KBM-7 (cell line): ENCODE results near the gene FIGN.

ENCODE experiments used
- DNase-seq: peaks from one replicate; pipeline ENCODE4 v3.0.0-alpha.2; 2015
- in situ Hi-C: fragments of 300-500 bp; cut with MboI; formaldehyde crosslinking; loops from 2 replicates; pipeline ENCODE4 v1.14.3; 2020; ENCODE audit warnings: low sequenced_read_pairs, low pct_unique_long_range_greater_than_20kb, mixed read lengths

The FIGN gene

DNA sequence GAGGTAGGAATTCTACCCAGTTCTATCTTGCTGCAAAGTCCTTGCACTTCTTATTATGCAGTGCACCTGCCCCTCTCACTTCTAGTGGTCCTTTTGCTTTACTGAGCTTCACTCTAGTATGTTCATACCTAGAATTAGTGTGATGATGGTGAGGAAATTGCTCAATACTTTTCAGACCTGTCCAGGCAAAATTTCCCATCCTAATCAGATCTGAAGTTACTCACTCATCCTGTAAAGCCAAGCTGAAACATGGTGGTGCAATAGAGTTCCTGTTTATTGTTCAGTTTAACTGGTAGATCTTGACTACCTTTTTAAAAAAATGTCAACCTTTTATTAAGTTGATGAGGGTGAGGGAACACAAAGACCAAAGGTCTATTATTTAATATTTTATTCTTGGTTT, 12.6 kb upstream of the FIGN start:
- in situ Hi-C loops: no loop called here
- DNase-seq: no peak

DNA sequence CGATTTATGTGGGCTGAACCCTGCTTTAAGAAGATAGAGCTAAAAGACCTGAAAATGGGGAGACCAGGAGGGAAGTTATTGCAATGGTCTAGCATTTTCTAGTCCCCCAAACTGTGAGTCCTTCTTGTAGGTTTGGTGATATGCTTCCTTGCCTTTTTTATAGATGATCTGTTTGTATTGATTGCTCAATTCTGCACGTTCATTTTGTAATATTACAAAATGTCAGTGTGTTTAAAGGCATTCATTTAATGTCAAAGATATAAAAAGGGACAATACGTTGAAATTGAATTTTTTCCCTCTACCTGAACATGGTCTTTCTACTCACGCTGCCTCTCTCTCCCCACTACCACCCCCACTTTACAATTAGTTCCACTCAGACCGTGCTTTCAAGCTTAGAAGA, 5.6 kb upstream of the FIGN start:
- in situ Hi-C loops: no loop called here
- DNase-seq: no peak

DNA sequence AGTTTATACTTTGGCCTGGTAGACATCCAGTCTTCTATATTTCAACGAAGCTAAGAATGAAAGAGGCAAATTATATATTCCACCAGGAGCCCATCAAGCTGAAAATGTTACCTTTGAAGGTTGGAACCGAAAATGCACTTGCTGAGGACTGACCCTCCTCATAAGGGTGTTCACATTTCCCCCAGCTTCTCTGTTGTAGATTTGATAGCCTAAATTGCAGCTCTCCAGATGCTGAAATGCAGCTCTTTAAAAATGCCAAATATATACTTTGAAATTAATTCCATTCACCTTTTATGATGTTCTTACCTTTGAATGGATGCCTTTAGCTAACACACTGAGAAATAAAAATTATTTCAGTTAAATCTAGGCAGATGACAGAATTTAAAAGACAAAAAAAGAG, 1.8 kb upstream of the FIGN start:
- DNase-seq: no peak
- in situ Hi-C loops: no loop called here

DNA sequence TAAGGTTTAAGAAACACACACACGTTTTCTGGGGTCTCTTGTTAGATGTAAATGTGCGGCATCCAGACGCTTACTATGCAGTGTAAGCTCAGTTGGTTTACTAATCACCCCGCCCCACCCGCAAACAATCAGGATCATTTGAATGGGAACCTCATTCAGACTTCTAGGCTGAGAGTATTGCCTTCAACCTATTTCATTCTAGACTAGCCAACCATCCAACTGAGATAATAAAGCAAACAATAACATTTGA, 1.3 kb upstream of the FIGN start:
- in situ Hi-C loops: no loop called here
- DNase-seq: no peak

DNA sequence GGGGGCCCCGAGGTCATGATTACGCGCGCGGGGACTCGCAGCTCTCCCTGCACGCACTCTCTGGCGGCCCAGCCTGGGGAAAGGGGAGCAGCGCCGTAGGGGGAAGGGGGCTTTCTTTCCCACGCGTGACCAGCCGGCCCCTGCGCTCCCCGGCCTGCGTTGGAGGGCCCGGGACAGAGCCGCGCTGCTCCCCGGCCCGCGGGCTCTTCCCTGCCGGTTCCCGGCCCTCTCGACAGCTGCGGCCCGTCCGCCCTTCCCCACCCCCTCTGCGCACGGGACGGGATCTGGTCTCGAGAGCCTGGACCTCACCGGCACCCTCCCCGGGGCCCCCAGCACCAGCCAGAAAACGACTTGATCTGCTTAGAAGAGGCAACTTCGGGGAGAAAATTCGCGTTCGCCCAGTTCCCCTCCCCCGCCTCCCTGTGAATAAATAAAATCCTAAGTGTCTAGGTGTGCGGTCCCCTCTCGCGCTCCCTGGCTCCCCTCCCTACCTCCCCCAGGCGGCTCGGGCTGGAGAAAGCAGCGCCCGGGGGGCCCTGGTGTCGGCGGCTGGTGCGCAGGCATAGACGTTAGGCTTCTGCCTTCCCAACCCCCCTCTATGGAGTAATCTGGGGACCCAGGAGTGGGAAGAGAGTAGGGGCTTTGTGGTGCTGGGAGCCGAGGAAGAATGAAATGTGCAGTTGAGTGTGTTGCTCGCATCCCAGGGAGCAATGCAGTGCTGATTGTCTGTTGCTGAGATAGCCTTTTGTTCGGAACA, 803 bp upstream of the FIGN start:
- peak; percentile 20 for DNase-seq
- in situ Hi-C loops: no loop called here

DNA sequence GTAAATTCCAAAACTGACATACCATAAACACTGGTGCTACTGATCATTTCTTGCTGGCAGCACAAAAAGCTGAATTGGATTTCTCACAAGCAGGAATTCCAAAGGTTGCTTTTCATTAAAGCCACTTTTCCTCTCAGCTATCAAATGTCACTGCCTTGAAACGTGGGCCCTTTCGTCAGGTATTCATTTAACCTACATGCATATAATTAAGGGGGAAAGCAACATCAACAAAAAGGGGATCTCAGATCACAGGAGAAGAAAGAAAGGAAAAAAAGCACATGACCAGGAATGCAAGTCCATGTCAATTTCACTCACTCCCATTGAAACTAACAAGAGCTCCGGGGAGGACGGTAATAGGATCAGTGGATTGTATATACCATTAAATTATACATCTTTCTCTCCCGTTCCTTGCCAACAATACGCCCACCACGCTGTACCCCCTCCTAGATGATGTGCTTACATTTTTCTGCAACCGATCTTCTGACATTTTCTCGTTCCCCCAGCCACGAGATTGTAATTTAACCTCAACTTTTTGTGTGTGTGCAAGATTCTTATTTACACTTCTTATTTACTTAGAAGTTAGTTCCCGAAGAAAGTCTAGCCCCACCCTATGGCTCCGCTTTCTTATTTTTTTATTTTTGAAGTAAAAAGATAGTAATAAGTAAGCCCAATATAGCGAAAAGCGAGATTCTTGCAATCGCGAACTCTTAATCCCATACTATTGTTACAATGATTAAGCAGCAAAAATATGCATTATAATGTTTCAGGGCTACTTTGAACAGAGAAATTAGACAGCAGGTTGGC, 725 bp downstream of the FIGN start:
- peak; percentile 5 for DNase-seq
- in situ Hi-C loops: no loop called here

DNA sequence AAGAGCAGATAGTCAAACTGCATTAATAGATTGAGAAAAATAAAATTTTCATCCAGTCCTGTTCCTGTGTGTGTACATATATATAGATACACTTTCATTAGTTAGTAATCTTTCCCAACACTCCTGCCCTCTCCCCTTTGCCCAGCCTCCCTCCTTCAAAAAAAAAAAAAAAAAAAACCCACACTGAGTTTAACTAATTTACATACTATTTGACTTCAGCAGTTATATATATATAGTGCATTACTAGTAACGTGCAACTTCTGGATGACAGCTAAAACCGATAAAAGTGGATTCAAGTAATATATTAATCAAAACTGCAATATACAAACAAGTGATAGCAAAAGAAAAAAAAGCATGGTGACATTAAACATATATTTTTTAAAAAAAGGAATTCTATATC, 1.4 kb downstream of the FIGN start:
- in situ Hi-C loops: no loop called here
- no peak for DNase-seq

DNA sequence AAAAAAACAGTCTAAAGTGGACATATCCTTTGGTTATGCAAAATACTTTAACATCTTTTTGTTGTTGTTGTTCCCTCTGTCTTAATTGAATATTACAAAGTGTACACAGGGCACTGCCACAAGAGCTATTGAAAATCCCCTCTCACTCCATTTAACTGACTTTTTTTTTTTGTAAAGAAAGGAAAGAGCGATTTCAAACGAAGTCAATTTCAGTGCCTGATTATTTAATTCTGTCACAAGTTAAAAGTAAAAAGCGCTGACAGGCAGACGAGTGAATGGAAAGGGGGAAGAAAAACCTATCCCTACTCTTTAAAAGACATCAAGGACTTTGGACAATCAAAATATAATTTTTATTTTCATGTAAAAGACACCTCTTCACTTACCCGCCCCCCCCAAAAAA, 1.9 kb downstream of the FIGN start:
- in situ Hi-C loops: no loop called here
- no peak for DNase-seq

DNA sequence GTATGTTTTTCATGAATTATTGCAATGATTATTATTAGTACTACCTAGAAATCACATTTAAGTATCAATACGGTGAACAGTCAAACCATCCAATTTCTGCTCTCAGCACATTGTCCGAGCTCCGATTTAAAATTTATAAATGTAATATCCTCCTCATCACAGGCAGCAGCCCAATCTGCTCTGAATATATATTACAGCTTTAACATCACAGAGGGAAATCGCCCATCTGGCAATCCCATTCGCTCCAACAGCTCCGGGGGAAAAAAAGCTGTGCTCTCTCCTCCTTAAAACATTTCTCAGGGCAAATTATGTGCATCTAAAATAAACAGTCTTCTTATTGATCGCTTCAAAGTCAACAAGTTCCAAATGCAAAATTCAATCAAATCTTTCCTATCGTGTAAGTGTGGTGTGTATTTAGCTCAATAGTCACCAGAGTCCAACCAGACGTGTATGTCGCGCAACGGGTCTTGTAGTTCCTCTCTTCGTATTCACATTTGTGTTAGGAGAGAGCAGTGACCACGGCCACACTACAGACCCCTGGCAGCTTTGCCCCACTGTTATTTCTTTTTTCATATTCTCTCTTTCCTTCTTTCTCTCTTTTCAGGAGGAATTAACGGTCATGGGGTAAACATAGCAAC, 2.4 kb downstream of the FIGN start:
- DNase-seq: no peak
- in situ Hi-C loops: no loop called here

DNA sequence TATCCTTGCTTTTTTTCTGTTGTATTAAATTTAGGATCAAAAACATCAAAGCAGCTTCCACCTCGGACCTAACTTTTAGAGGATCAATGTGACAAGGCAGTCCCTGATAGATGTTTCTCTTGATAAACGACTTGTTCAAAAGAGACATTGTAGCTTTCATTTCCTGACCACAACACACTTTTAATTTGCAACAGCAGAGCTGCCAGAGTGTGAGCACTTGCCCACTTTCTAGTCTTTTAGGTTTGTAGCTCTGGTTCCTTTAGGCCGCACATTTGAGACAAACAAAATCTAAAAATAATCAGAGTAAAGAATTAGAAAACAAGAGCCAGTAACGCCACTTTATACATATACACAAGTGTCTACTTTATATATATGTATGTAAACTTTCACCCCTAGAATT, 3.1 kb downstream of the FIGN start:
- DNase-seq: no peak
- in situ Hi-C loops: no loop called here

DNA sequence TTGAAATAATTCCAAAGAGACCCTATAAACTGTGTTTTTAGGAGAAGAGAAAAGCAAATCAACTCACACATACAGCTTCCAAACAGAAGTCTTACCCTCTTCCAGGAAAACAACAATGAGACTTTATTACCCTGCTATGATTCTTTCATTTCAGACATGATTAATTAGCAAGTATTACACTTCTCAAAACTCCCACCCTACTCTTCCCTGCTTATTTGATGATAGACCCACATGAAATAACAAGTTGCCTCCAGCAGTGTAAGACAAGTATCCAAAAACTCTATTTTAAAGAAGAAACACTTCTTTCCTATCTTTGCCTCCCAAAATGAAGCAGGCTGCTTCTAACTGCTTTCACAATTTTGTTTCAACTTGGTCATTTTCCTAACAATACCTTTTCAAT, 4.1 kb downstream of the FIGN start:
- no peak for DNase-seq
- in situ Hi-C loops: no loop called here

DNA sequence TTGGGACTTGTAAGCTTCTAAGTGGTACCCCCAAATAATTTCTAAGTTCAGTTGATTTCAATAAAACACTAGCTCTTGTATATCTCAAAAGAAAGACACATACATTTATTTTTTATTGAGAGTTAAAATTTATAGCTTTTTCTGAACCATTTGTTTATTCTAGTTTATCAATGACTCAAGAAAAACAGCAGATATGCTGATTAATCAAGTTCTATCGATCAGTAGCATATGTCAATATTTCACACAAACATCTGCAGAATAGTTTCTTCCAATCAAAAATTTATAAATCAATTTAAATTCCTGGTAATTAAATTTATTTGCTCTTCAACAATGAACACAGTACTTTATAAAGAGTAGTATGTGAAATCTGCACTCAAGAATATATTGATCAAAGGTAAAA, 5.3 kb downstream of the FIGN start:
- in situ Hi-C loops: no loop called here
- DNase-seq: no peak

DNA sequence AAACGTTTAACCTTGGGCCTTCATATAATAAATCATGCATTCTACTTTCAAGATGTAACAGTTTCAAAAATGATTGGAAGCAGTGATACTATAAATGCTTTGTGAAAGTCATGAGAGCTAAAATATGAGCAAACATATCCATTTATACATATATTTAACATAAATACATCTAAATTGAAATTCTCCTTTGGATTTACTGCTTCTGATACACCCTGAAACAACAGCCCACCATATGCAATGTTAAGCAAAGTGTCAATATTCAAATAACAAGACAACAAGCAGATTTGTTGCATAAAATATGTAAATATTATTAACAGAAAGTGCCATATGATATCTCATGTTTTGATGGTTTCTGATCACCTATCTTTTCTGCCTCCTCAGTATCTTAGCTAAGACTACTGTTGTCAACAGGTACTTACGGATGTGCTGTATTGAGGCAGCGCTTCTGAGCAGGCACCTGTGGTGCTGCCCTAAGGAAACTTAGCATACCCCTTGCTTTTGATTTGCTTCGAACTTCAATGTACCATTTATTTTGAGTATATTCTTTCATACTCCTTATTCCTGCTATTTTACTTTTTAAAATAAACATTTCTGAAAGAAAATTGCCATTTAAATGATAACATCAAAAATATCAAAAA, 6.1 kb downstream of the FIGN start:
- no peak for DNase-seq
- in situ Hi-C loops: no loop called here

DNA sequence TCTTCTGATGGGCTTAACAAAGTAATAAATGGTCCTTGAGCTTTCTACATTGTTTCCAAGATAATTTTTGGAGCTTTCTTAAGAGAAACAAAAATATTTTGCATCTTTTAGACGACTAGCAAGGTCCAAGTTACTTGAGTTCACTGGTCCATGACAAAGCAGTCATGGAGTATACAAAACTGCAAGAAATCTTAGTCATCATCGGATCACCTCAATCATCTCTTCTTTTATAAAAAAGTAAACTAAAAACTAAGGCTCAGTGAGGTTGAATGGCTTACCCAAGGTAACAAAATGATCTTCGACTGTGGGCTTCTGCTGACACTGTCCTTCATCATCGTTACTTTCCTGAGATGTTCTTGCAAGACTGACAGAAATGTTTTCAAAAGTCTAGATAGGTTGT, 11.9 kb downstream of the FIGN start:
- no peak for DNase-seq
- in situ Hi-C loops: no loop called here

DNA sequence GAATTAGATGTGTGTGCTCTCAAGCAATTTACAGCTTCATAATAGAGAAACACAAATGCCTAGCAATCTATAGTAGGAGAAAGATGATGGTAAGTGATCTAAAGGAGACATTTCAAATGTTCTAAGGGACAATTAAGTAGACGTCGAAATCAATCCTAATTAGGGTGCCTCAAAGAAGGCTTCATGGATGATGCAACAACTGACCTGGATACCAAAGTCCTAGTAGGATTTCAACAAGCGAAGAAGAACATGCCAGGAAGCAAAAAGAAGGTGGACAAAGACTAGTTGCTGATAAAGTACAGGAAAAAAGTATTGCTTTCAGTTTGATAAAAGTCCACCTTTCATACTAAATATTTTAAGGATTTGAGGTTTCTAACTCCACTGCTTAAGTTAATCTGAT, 12.5 kb downstream of the FIGN start:
- in situ Hi-C loops: no loop called here
- DNase-seq: no peak

DNA sequence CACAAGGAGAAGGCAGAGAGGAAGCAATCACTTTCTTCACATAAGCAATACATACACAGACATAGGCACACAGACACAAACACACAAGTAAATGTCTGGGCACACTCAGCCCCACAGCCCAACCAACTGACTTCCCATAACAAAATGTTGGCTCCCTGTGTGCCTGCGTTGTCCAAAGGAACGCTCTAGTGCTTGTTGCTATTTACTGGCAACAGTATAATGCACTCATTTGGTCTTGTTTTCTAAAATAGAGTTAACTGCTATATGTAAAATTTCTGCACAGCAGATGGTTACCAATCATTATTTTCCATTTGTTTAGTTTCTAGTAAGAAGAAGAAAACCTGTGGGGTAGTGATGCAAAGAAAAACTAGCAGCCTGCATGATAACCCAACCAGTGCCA, 16.5 kb downstream of the FIGN start:
- in situ Hi-C loops: no loop called here
- no peak for DNase-seq

DNA sequence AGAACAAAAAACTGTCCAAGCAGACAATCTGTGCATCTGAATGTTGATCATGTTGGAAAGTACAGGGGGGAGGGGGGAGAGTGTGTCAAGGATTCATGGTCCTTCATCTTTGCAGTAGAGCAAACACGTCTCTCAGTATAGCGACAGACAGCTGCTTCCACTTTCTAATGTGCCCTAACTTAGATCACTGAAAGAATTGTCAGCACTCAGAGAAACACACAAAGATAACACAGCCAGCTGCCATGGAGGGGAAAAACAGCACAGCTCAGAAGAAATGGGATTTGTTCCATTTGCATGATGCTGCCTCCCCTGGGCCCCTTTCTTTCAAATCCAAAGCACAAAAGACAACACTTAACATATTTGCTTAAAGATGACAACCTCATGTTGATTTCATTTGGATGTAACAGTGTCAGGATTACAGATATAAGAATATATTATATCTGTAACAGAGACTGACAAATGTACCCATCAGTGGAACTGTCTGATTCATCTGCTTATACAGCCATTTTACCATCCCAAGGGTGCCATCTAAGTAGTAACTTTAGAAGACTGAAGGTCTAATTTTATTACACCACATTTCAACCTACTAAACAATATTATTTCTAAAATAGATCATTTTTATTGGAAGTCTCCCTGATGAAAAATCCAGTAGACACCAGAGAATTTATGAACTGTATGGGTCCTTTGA, 17.7 kb downstream of the FIGN start:
- DNase-seq: no peak
- in situ Hi-C loops: no loop called here

DNA sequence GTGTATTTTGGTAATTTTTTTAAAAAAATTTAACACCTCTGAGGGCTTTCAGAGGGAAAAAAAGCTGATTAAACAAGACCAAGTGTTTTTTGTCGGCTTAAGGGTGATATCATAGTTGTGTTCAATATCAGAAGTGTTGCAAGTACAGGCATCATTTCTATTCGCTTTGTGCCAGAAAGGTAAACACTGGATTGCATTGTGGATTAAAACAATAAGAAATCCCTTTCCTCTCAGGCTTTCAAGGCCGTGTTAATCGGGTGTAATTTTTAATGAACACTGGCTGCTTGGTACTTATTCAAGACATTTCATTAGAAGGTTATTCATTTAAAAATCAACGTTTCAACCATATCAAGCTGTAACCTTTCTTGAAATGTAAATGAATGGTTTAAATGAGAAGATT, 18.3 kb downstream of the FIGN start:
- in situ Hi-C loops: no loop called here
- no peak for DNase-seq

DNA sequence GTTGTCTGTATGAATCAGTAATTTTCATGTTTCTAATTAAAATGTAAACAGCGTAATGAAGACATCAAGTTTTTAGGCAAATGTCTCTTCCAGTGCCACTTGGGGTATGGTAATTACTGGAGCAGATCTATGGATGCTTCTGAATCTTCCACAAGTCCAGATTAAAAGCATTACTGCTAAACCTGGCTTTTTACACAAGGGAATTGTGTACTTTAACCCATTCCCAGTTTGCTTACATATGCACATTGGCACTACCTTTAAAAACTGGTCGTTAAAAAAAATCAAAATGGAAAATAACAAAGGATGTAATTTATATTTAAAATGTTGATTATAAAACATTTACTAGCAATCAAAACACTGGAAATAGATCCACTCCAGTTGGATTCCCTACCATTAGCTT, 19.7 kb downstream of the FIGN start:
- in situ Hi-C loops: no loop called here
- no peak for DNase-seq

DNA sequence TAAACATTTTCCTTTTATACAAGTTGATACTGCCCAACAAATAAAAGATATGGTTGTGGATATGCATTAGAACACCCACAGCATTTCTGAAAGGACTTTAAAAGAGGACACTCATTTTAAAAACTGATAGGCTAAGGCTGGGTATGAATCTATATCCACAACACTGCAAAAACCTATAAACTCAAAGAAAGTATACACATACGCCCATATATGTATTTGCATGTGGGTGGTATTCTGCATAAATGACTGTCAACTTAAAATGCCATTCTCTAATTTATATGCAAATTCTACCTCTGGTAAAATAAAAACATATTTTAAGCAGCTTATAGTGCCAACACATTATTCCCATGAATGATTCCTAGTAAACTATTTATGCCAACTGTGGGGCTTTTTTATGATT, 20.1 kb downstream of the FIGN start:
- in situ Hi-C loops: no loop called here
- DNase-seq: no peak
